GM23338 (cell line): ENCODE results near the gene CD33.

Source experiments
- CREB1 ChIP-seq: fragments of 250-450 bp; sonication (Bioruptor Pico); IDR thresholded peaks from 2 replicates; pipeline ENCODE4 v1.5.0; 2020; ENCODE audit warnings: low read depth, mild to moderate bottlenecking, moderate library complexity
- CTCF ChIP-seq, 2 experiments: fragments of 200-600 bp in 1 of 2; sonication (generic) in 1 of 2; conservative IDR thresholded peaks; 2 replicates each; pipeline versions ENCODE4 v1.5.1 to v1.6.1; 2016 to 2017; ENCODE audit warnings: antibody characterized with exemption in 2 of 2, low read depth in 2 of 2, mild to moderate bottlenecking in 2 of 2, moderate library complexity in 1 of 2
- EZH2 ChIP-seq: fragments of 200-600 bp; sonication (generic); IDR thresholded peaks from one replicate; pipeline ENCODE4 v1.8.0; 2017; ENCODE audit warnings: antibody characterized with exemption, mild to moderate bottlenecking, low read depth; ENCODE audit not compliant: unreplicated experiment

- TF ChIP-seq CTCF (conservative IDR thresholded peaks at IDR 0.05; ENCODE audit: low read depth in 2 of 2) (no peak), EZH2 (no peak), CREB1 (no peak)
These were observed 49.3 kb downstream of the CD33 start for GRCh38 chr19:51274049-51274770.
